Measurements from ENCODE around the gene CCNT1. TPM values are rescaled to one million over a fixed set of nuclear protein-coding genes. Genes with fewer than 3 reads are reported as not detected.
A peak's percentile ranks its signal among the peaks of the same experiment; 100 is the strongest.
"Not testable (repeated sequence)": the region's sequence is repeated elsewhere in the genome, so short reads cannot be mapped to it uniquely, and the experiment has no call there.

Gene CCNT1
- total RNA-seq, 1 donor from 2014 or later: 23.5 TPM

DNA sequence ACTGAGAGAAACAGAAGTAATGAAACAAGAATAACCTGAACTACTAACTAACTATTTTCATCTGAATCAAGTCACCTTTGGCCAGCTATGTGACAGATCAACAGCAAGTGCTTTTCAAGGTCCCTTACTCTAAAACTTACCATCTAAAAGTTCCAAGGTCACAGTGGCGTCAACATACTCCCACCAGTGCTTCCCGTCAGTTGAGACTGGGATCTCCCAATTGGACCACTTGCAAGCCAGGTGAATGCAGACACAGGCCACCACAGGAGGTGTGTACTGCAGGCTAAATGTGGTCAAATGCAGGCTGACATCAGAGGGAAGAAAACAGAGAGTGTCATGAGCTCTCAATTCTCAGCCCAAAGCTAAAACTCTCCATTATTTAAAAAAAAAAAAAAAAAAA lies 20.6 kb downstream of the CCNT1 start:
- DNase-seq (ENCODE audit: low spot score): no peak
- intact Hi-C loops (cut with DNase I): no loop called here

DNA sequence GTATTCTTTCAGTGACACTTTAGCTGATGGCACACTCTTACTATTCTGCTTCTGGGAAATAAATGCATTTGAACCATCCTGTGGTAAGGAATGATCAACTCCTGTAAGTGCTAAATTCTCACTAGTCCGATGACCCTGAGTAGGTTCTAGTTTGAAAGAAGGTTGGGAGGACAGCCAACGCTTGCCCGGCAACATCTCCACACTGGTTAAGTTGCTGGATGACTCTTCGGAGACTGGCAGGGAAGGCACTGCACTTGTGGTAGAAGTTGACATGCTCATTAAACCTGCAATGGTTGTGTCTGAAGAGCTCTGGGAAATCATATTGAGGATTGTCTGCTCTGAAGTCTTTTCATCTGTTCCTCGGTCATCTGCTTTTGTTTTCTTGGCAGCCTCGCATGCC lies 22.5 kb downstream of the CCNT1 start:
- DNase-seq (ENCODE audit: low spot score): no peak
- intact Hi-C loops (cut with DNase I): no loop called here

DNA sequence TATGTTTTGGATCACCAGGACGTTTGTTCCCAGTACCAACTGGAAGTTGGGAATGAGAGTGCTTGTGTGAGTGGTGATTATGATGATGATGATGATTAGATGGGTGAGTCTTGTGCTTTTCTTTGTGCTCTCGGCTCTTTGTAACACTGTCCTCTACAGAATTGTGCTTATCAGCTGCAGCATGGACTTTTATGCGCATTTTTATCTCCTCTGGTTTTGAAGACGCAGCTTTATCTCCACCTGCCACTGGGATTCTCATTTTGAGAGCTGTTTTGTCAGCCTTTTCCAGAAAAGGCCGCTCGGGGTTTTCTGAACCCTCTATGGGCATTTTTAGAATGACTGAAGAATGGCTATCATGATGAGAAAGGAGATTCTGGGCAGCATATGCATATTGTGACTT lies 22.9 kb downstream of the CCNT1 start:
- intact Hi-C loops (cut with DNase I): no loop called here
- DNase-seq (ENCODE audit: low spot score): no peak

DNA sequence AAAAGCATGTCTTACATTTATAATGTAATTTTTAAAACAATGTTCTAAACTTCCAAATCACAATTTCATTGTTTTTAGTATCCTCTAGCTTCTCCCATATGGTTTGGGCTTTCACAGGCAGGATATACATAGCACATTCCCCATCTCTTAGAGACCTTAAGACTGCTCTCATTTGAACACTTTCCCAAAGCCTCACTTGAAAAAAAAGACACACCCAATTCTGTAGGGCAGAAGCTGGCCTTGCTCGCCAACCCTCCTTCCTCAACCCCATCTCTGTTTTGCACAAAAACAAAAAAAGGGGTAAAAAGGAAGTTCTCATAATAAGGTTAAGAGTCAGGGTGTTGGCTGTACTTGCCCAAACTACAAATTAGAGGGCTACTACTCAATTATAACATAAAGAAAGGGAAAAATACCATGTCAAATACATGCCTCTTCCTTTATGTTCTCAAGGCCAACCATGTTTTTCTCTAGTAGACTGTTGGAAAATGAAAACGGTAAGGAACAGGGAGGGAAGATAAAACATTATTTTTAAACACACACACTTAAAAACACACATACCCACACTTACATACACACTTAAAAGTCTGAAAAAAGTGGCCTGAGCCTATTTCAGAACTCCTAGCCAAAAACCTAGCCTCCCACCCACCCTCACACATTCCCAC lies 24.6 kb downstream of the CCNT1 start:
- no peak for DNase-seq (ENCODE audit: low spot score)
- intact Hi-C loops (cut with DNase I): no loop called here

DNA sequence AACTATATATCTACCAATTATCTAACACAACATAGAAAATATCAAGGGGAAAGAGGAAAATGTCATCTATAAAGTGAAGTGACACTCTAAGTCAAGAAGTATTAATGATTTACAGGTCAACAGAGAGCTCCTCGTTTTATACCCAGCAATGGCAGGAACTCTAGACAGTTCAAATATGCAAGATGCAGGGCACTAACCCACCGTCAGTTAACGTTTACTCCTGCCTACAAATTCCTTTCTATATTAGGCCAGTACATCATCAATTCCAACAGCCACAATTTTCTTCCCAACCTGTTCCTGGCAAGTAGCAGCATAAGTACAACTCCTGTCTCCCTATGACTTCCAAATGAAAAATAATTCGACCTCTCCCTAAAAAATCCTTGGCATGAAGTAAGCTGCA lies 25.5 kb downstream of the CCNT1 start:
- intact Hi-C loops (cut with DNase I): no loop called here

DNA sequence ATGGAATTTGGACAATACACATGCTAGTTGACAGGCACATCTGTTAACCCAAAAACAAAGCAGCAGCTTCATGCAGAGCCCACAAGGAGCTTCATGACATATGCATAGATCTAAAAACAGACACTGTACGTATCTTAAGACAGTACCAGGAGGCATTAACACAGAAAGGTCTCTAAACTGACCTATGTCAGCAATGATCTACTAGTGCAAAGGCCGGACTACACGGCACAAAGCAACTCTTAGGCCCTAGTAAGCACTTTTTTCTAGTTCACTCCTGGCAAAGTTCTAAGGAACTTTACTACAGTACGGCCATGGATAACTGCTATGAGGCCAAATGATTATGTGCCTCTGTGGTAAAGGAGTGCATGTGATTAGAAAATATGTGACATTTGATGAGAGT lies 26.1 kb downstream of the CCNT1 start:
- intact Hi-C loops (cut with DNase I): no loop called here
- DNase-seq (ENCODE audit: low spot score): no peak

More for the DNA sequence above, 25.5 kb downstream of the CCNT1 start:
- DNase-seq (ENCODE audit: low spot score): no peak

DNA sequence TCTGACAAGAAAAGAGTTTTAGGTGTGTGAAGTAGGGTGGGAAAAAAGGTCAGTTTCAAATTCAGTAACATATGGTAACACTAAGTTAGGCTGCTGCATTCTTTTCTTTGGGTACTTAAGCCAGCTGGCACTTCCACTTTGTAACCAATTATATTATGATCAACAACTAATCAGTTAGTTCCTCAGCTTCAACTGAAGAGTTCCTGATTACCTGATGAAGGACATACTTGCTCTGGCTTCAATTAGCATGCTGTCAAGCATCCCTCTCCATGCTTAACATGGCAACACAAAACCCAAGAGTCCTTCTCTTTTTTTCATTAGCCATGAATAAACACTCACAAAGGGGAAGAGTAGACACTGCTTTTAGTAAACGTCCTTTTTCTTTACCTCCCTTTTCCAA lies 27.7 kb downstream of the CCNT1 start:
- intact Hi-C loops (cut with DNase I): no loop called here
- no peak for DNase-seq (ENCODE audit: low spot score)

DNA sequence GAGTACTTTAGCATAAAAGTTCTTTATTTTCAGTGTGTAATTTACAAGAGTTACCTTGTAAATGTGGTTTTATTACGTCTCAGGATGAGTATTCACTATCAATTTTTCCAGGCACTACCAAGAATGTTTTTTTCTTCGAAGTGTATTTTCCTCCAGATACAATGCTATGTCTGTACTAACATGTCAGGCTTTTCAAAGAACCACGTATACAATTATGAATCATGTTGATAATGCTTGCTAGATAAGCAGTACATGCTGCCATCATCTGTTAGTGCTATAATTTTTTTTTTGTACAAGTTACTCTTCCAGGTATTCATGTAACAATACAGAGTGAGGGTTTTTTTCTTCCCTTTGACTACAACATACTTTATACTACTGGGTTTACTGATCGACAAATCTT lies 28.9 kb downstream of the CCNT1 start:
- intact Hi-C loops (cut with DNase I): no loop called here
- DNase-seq (ENCODE audit: low spot score): no peak

DNA sequence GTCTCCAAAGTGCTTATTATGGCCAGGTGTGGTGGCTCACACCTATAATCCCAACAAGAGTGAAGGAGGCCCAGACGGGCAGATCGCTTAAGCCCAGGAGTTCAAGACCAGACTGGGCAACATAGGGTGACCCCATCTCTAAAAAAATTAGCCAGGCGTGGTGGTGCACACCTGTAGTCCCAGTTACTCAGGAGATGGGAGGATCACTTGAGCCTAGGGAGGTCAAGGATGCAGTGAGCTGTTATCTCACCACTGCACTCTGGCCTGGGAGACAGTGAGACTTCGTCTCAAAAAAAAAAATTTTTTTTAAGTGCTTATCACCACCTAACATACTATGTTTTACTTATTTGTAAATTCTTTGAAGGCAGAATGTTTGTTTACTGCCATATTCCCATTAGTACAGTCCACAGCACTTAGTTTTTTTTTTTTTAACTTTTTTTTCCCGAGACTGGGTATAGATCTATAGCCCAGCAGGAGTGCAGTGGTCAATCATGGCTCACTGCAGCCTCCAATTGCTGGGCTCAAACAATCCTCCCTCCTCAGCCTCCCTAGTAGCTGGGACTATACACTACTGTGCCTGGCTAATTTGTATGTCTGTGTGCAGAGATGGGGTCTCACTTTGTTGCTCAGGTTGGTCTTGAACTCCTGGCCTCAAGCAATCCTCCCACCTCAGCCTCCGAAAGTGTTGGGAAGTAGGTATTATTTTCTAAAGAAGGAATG lies 29.7 kb downstream of the CCNT1 start:
- DNase-seq (ENCODE audit: low spot score): no peak
- intact Hi-C loops (cut with DNase I): no loop called here

DNA sequence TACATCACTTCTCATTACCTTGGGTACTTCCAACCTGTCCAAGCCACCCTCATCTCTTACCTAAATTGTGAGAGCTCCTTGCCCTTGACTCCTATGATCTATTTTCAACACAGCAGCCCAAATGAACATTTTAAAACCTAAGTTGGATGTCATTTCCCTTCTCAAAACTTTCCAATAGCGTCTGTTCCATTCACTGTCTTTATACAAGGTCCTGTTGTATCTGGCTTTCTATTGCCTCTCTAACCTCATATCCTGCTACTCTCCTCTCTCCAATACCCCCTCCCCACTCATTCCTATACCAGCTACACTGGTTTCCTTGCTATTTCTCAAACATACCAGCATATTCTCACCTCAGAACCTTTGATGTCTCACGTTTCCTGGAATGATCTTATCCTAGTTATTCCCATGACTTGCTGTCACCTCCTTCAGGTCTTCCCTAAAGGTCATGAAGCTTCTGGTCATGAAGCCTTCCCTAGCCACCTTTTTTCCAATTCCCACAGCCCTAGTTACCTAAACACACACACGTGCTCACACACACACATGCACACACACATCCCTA lies 30.4 kb downstream of the CCNT1 start:
- intact Hi-C loops (cut with DNase I): no loop called here
- no peak for DNase-seq (ENCODE audit: low spot score)

DNA sequence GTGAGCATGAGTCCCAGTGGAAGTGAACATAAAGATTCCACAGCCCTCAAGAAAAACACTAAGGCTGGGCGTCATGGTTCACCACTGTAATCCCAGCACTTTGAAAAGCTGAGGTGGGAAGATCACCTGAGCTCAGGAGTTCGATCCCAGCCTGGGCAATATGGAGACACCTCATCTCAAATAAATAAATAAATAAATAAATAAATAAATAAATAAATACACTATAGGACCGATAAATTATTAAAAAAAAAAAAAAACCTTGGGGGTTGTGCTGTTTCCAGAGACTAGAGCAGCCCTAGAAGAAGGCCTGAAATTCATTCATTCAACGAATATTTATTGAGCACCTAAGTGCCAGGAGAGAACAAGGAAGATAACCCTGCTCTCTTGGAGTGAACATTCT lies 33.0 kb downstream of the CCNT1 start:
- intact Hi-C loops (cut with DNase I): loop anchor here (5.0 kb wide), 1 partner anchor 34 kb away; the partner anchor contains the start of gene CCNT1
- no peak for DNase-seq (ENCODE audit: low spot score)

DNA sequence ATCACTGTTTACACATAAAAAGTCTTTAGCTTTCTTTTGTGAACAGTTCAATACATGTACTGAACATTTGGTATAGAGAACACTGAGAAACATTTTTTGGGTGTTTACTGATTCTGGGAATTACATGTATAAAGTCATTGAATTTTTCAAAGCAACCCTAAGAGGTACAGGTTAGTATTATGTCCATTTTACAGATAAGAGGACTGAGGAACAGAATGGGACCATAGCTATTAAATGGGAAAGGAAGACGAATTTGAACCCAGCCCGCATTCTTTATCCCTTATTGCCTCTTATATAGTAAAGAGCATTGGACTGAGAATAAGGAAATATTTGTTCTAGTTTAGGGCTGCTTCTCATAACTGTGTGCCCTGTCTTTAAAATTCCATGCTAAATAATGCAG lies 33.6 kb downstream of the CCNT1 start:
- intact Hi-C loops (cut with DNase I): loop anchor here (5.0 kb wide), 1 partner anchor 34 kb away; the partner anchor contains the start of gene CCNT1
- no peak for DNase-seq (ENCODE audit: low spot score)

DNA sequence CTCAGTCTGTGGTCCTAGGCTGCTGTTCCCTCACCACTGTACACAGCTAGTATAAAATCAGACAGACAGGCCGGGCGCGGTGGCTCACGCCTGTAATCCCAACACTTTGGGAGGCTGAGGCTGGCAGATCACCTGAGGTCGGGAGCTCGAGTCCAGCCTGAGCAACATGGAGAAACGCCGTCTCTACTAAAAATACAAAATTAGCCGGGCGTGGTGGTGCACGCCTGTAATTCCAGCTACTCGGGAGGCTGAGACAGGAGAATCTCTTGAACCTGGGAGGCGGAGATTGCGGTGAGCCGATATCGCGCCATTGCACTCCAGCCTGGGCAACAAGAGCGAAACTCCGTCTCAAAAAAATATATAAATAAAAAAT lies 34.0 kb downstream of the CCNT1 start:
- DNase-seq (ENCODE audit: low spot score): not testable (repeated sequence)
- intact Hi-C loops (cut with DNase I): loop anchor here (5.0 kb wide), 1 partner anchor 35 kb away; the partner anchor contains the start of gene CCNT1

DNA sequence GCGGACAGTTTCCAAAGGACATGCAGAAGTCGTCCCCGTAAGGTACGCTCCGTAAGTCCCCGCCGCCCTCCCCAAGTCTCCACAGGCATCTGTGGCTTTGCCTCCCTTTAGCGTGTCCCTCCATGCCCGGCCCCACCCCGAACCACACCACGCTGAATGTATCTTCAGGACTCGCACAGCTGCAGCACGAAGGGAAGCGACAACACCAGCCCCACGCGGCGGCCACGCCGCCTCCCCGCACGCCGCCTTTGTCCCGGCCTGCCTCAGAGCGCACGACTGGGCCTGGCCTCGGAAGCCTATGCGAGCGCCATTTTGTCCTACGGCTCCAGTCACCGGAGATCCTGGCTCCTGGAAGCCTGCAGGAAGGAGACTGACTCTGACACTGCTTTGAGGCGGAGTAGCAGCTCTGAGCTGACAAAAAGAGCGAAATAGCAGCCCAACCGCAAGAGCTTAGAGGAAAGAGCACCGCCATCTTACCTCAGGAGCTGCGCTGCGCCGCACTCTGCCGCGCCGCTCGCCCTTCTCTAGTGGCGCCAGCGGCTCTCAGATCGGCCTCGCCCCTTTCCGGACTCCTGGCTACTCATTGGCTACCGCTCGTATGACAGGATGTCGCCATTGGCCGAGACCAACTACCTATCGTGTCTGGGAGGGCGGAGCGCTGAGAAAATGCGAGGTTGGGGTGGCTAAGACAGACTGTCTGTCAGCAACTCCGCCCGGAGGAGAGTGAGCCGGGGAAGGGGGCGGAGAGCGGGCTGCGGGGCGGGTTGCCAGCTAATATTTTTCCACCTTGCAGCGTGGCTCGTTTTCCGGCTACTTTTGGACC lies 34.6 kb downstream of the CCNT1 start, which contains the start of gene KANSL2:
KANSL2 (minus strand) TSS at position 529 of the 823 bp plus-strand sequence. CDS start 606 bp downstream, outside the sequence.
- peak; percentile 99 for DNase-seq (ENCODE audit: low spot score)
- intact Hi-C loops (cut with DNase I): loop anchor here (5.0 kb wide), 1 partner anchor 35 kb away; the partner anchor contains the start of gene CCNT1

DNA sequence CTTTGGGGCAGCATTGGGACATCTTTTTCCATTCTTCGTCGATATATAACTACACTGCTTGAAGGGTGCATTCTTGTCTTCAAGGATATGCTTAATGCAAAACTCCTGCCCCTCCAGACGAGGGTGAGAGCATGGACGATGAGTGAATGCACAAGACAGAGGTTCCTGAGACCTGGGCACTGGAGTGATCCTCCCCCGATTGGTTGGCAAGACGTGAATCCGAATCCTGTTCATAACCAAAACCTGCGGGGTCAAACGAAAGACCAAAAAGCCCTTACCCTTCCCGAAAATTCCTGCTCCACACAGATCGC lies 35.2 kb downstream of the CCNT1 start:
- intact Hi-C loops (cut with DNase I): loop anchor here (5.0 kb wide), 1 partner anchor 36 kb away; the partner anchor contains the start of gene CCNT1
- no peak for DNase-seq (ENCODE audit: low spot score)

DNA sequence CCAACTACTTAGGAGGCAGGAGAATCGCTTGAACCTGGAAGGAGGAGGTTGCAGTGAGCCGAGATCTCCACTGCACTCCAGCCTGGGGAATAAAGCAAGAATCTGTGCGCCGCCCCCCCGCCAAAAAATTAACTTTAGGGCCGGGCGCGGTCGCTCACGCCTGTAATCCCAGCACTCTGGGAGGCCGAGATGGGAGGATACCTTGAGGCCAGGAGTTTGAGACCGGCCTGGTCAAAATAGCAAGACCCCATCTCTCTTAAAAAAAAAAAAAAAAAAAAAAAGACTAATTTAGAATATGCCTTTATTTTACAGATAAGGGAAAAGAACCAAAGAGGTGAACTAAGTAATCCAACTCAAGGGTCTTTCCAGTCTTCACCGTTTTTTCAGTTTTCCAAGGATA lies 35.6 kb downstream of the CCNT1 start:
- intact Hi-C loops (cut with DNase I): loop anchor here (5.0 kb wide), 1 partner anchor 36 kb away; the partner anchor contains the start of gene CCNT1
- DNase-seq (ENCODE audit: low spot score): no peak

DNA sequence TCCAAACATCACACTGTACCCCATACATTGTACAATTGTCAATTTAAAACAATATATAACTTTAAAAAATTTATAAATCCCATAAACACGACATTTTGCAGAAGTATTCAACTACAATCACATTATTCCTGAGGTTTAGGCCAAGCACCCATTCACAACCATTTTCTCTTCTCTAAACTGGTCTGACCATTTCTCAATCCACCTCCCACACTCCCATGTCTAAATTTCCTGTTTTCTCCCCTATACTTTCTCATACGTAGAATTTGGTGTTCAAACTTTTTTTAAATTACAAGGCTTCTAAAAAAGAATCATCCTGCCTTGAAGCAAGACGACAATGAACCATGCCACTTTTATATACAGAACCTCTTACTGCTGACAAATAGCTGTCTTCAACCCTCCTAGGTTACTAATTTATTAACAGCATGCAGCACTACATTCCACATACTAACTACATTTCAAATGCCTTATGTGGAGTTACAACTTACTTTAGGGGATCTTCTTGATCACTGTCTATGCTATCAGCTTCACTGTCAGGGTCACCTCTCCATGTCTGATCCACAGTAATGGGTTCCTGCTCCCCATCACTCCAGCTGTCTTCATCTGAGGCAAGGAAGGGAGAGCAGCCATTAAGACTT lies 37.8 kb downstream of the CCNT1 start:
- intact Hi-C loops (cut with DNase I): no loop called here
- DNase-seq (ENCODE audit: low spot score): no peak

DNA sequence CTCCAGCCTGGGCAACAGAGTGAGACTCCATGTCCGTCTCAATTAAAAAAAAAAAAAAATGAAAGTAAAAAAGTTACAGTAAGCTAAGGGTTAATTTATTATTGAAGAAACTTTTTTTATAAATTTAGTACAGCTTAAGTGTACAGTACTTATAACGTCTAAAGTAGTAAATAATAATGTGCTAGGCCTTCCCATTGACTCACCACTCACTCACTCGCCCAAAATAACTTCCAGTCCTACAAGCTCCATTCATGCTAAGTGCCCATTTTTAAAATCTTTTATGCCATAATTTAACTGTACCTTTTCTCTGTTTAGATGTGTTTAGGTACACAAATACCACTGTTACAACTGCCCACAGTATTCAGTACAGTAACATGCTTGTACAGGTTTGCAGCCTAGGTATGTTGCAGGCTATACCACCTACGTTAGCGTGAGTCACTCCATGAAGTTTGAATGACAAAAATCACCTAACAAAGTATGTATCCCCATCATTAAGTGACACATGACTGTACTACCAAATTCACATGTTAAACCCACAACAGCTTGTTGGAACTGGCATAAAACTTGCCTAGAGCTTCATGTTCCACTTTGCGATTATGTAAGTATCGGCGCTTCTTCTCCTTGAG lies 45.2 kb downstream of the CCNT1 start:
- DNase-seq (ENCODE audit: low spot score): no peak
- intact Hi-C loops (cut with DNase I): no loop called here

DNA sequence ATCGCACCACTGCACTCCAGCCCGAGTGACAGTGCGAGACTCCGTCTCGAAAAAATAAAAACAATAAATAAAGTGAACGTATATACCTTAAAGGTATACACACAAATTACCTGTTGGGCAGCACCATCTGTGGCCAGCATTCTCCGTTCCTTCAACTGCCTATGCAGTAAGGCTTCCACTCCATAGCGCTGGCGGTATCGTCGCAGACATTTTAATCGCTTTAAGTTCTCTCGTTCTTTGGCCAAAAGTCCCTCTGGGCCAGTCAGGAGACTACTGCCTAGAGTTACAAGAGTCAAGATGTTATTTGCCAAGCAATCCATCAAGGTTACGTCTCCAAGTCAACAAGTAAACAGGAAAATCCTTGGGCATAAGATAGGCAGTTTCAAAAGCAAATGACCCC lies 47.5 kb downstream of the CCNT1 start:
- DNase-seq (ENCODE audit: low spot score): no peak
- intact Hi-C loops (cut with DNase I): no loop called here

Measured in cardiac septum (tissue), 1 donor.